GM12872 (cell line): ENCODE results near the gene JPT2.

ENCODE experiments used
- CTCF ChIP-seq: IDR thresholded peaks from 3 replicates; pipeline ENCODE4 v1.5.1; 2011; ENCODE audit warnings: low read depth, mild to moderate bottlenecking, low read length, moderate library complexity; ENCODE audit not compliant: insufficient read depth

Gene JPT2

GRCh38 chr16:1743376-1744337, 65.6 kb downstream of the JPT2 start:
- no peak for TF ChIP-seq CTCF

GRCh38 chr16:1744338-1744840, 66.3 kb downstream of the JPT2 start:
- TF ChIP-seq CTCF = no peak

- TF ChIP-seq CTCF = no peak
Measured at GRCh38 chr16:1745181-1745899, 67.3 kb downstream of the JPT2 start.

- TF ChIP-seq CTCF = no peak
Measured at GRCh38 chr16:1745900-1746692, 68.0 kb downstream of the JPT2 start.

- no peak for TF ChIP-seq CTCF
Measured at GRCh38 chr16:1746693-1747195, 68.7 kb downstream of the JPT2 start.

GRCh38 chr16:1747934-1748333, 69.9 kb downstream of the JPT2 start:
- TF ChIP-seq CTCF = no peak
